IPS DF 6.9 (cell line): ENCODE results near the gene TNFRSF14.

ENCODE experiments used
- DNase-seq: peaks from one replicate; pipeline ENCODE4 v3.0.0-alpha.2; 2013; ENCODE audit warnings: low read depth, low spot score
- H3K27ac ChIP-seq: one replicate; pipeline ENCODE4 v1.5.1; 2013; ENCODE audit warnings: low read length, control low read depth
- H3K27me3 ChIP-seq: 2 replicates; pipeline ENCODE4 v1.6.1; 2013; ENCODE audit warnings: mild to moderate bottlenecking, low read length; ENCODE audit not compliant: control insufficient read depth, insufficient read depth
- H3K36me3 ChIP-seq: 2 replicates; pipeline ENCODE4 v1.6.1; 2013; ENCODE audit warnings: low read length; ENCODE audit not compliant: control insufficient read depth, insufficient read depth
- H3K4me1 ChIP-seq: 2 replicates; pipeline ENCODE4 v1.6.1; 2013; ENCODE audit warnings: low read length; ENCODE audit not compliant: control insufficient read depth, insufficient read depth
- H3K4me3 ChIP-seq: 2 replicates; pipeline ENCODE4 v1.5.1; 2013; ENCODE audit warnings: mild to moderate bottlenecking, low read length
- H3K9me3 ChIP-seq: 2 replicates; pipeline ENCODE4 v1.6.1; 2013; ENCODE audit warnings: low read length, inconsistent platforms; ENCODE audit not compliant: control insufficient read depth, insufficient read depth
- WGBS: extraction: QIAGEN DNeasy Blood & Tissue Kit; methylation state at CpG from one replicate; pipeline ENCODE4 v1.1.7; 2013; ENCODE audit warnings: mixed read lengths, missing lambda C conversion rate; ENCODE audit not compliant: insufficient read length, insufficient coverage; 5-methylcytosine and 5-hydroxymethylcytosine counted together

Gene TNFRSF14

GRCh38 chr1:2514863-2515762 is 41.1 kb upstream of the TNFRSF14 start:
- no CpG with 5 or more reads among the region's 45 CpGs for WGBS
- H3K36me3 ChIP-seq = peaks cover 53% of the 10 kb centered on the region
- DNase-seq = no peak
- no peak overlapping the region for H3K4me3 ChIP-seq
- no peak overlapping the region for H3K27ac ChIP-seq
- H3K9me3 ChIP-seq = no peaks in the 10 kb centered on the region
- no peaks in the 10 kb centered on the region; the same call in 1 of the 2 replicates for H3K4me1 ChIP-seq
- no peaks in the 10 kb centered on the region for H3K27me3 ChIP-seq

DNA sequence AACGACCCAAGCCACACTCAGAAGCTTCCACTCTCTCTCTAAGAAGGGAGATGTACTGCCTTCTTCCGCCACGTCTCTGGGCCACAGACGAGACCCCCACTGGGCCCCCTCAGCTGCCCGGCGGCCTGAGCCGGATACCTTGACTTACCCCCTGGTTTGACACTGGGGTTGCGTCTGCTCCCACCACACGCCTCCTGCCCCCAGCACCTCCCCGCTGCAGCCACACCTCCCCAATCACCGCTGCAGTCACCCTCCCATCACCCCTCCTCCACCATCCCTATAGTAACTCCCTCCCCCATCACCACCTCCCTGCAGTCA is 40.4 kb upstream of the TNFRSF14 start:
- H3K4me3 ChIP-seq = no peak overlapping the region
- no peak for DNase-seq
- H3K36me3 ChIP-seq = peaks cover 58% of the 10 kb centered on the region
- H3K27me3 ChIP-seq = no peaks in the 10 kb centered on the region
- no CpG with 5 or more reads among the region's 11 CpGs for WGBS
- H3K27ac ChIP-seq = no peak overlapping the region
- no peaks in the 10 kb centered on the region; the same call in 1 of the 2 replicates for H3K4me1 ChIP-seq
- no peaks in the 10 kb centered on the region for H3K9me3 ChIP-seq

DNA sequence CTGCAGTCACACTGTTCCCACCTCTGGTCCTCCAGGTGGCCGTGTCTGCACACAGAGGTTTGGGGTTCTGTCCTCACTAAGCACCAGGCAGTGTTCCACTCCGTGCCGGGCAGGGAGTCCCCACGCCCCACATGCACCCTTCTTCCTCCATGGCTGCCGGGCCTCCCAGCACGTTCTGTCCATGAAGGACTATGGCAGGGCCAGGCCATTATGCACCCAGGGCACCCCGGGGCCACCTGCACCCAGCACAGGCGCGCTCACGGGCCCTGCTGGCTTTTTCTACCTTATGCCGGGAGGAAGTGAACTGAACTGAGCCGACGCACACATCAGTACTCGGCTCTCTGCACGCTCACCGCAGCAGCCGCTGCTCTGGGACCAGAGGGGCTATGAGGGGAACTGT is 40.0 kb upstream of the TNFRSF14 start:
- Histone ChIP-seq H3K4me3 (no peak overlapping the region), H3K27ac (no peak overlapping the region), H3K9me3 (no peaks in the 10 kb centered on the region), H3K36me3 (peaks cover 58% of the 10 kb centered on the region), H3K4me1 (no peaks in the 10 kb centered on the region; the same call in 1 of the 2 replicates), H3K27me3 (no peaks in the 10 kb centered on the region)
- no peak for DNase-seq
- WGBS = no CpG with 5 or more reads among the region's 17 CpGs

DNA sequence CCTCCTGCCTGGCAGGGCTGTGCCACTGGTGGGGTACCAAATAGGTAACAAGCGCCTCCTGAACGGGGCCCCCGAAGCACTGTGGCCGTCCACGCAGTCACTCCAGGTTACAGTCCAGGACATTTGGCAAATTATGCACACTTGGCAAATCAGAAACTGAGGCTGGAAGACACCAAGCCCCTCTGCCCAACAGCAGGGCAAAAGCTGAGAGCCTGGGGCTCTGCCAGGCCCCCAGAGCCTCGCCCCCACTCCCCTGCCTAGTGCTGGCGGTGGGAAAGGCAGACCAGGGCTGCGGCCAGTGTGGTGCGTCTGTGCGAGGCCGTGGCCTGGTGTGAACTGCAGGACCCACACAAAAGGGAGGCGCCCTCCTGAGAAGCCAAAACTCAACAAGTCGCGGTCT is 39.2 kb upstream of the TNFRSF14 start:
- Histone ChIP-seq H3K4me3 (no peak overlapping the region), H3K27ac (no peak overlapping the region), H3K36me3 (peaks cover 56% of the 10 kb centered on the region), H3K9me3 (no peaks in the 10 kb centered on the region), H3K27me3 (no peaks in the 10 kb centered on the region), H3K4me1 (no peaks in the 10 kb centered on the region; the same call in 1 of the 2 replicates)
- WGBS = no CpG with 5 or more reads among the region's 14 CpGs
- no peak for DNase-seq

DNA sequence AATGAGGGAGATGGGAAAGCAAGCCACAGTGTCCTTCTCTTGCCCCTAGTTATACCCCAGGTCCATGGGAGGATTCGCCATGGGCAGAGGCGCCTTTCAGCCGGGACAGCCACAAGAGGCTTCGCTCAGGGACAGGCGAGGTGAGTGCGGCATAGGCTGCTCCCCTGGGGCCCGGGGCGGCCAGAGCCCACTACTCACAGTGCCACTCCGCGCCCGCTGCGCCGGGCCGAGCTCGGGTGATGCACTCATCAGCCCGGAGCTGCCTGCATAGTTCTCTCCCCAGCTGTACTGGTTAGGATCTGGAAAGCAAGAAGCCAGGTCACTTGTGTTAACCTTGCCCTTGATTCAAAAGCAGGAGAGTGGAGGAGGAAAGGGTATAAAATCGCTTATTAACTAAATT is 38.2 kb upstream of the TNFRSF14 start:
- Histone ChIP-seq H3K4me3 (no peak overlapping the region), H3K27ac (no peak overlapping the region), H3K9me3 (no peaks in the 10 kb centered on the region), H3K4me1 (no peaks in the 10 kb centered on the region; the same call in 1 of the 2 replicates), H3K36me3 (peaks cover 54% of the 10 kb centered on the region), H3K27me3 (no peaks in the 10 kb centered on the region)
- DNase-seq = no peak
- WGBS = no CpG with 5 or more reads among the region's 17 CpGs

DNA sequence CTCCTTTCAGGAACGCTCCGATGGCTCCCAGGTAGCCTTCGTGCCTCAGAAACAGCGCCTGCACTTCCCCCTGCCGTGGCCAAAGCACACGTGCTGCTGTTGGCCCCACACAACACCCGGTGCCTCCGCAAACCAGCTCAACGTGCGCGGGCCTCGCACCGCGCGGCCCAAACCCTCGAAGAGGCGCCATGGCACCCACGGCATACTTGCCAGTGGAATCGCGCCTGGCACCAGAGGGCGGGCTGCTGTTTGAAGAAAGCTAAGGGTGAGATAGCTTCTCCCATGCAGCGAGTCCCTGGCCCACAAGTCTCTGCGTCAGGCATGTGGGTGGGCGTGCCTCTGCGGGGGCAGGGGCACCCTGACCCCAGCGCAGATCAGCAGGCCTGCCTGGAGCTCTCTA is 37.6 kb upstream of the TNFRSF14 start:
- no peaks in the 10 kb centered on the region for H3K27me3 ChIP-seq
- WGBS = no CpG with 5 or more reads among the region's 26 CpGs
- no peaks in the 10 kb centered on the region for H3K9me3 ChIP-seq
- H3K36me3 ChIP-seq = peaks cover 50% of the 10 kb centered on the region
- no peak for DNase-seq
- H3K4me3 ChIP-seq = no peak overlapping the region
- H3K27ac ChIP-seq = no peak overlapping the region
- no peaks in the 10 kb centered on the region; the same call in 1 of the 2 replicates for H3K4me1 ChIP-seq

DNA sequence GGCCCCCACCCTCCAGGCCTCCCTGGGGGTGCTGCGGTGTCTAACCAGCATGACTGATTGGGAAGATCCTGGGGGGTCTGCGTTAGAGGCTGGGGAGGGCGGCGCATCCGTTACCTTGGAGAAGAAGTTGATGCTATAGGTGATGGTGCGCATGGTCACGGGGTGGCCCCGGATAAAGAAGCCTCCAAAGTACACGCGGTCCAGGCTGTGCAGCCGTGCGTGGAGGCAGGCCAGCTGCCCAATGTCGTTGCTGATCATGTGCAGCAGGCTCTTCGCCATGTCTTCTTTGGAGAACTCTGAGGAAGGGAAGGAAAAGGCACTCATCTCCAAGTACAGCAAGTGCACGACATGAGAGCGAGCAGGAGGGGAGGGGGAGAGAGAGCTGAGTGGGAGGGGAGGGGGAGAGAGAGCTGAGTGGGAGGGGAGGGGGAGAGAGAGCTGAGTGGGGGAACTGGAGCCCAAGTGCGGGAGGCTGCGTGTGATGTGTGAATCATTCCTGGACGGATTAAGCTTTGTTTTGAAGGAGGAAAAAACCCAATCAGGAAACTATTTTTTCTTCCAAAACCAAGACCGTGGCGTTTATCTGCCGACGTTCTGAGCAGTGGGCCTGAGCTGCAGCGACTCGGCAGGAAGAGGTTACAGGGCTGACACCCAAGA is 37.0 kb upstream of the TNFRSF14 start:
- H3K27me3 ChIP-seq = no peaks in the 10 kb centered on the region
- no peaks in the 10 kb centered on the region; the same call in 1 of the 2 replicates for H3K4me1 ChIP-seq
- no peak for DNase-seq
- H3K36me3 ChIP-seq = peaks cover 43% of the 10 kb centered on the region
- WGBS = no CpG with 5 or more reads among the region's 25 CpGs
- no peaks in the 10 kb centered on the region for H3K9me3 ChIP-seq
- no peak overlapping the region for H3K27ac ChIP-seq
- no peak overlapping the region for H3K4me3 ChIP-seq

GRCh38 chr1:2519729-2520128 is 36.4 kb upstream of the TNFRSF14 start:
- Histone ChIP-seq H3K36me3 (peaks cover 42% of the 10 kb centered on the region), H3K27ac (no peak overlapping the region), H3K9me3 (no peaks in the 10 kb centered on the region), H3K4me1 (no peaks in the 10 kb centered on the region; the same call in 1 of the 2 replicates), H3K4me3 (no peak overlapping the region), H3K27me3 (no peaks in the 10 kb centered on the region)
- WGBS = no CpG with 5 or more reads among the region's 30 CpGs
- no peak for DNase-seq

DNA sequence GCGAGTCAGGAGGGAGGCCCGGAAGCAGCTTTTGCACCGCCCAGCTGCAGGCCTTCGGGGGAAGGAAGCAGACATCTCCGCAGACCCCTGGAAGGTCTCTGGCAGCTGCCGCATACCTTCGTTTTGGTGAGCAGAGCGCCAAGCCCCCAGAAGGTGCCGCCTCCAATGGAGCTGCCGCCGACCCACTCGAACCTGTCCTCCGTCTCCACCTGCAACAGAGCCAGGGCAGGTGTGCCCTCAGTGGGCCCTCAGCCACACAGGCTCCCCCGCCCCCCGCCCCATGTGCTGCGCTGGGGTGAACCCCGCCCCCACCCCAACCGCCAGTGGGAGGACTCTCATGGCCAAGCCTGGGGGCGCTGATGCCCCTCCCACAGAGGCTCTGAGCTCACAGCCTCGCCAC is 36.0 kb upstream of the TNFRSF14 start:
- Histone ChIP-seq H3K27ac (no peak overlapping the region), H3K4me1 (peaks cover 2% of the 10 kb centered on the region; the same call in 1 of the 2 replicates), H3K4me3 (no peak overlapping the region), H3K36me3 (peaks cover 42% of the 10 kb centered on the region), H3K9me3 (no peaks in the 10 kb centered on the region), H3K27me3 (no peaks in the 10 kb centered on the region)
- WGBS = no CpG with 5 or more reads among the region's 20 CpGs
- no peak for DNase-seq

- no peak overlapping the region for H3K4me3 ChIP-seq
- H3K9me3 ChIP-seq = no peaks in the 10 kb centered on the region
- no peak for DNase-seq
- H3K4me1 ChIP-seq = peaks cover 2% of the 10 kb centered on the region; the same call in 1 of the 2 replicates
- H3K36me3 ChIP-seq = peaks cover 39% of the 10 kb centered on the region
- H3K27me3 ChIP-seq = no peaks in the 10 kb centered on the region
- no CpG with 5 or more reads among the region's 21 CpGs for WGBS
- H3K27ac ChIP-seq = no peak overlapping the region
Measured at GRCh38 chr1:2520806-2521205, 35.4 kb upstream of the TNFRSF14 start.
